CD4-positive, alpha-beta T cell (primary cell): ENCODE results near the gene ELAVL1. TPM values are rescaled to one million over a fixed set of nuclear protein-coding genes. Genes with fewer than 3 reads are reported as not detected.

Experiments
- ATAC-seq: fragments of 200-7000 bp; cut with Tn5 transposase; one replicate; pipeline ENCODE4 v1.10.0; 2022; ENCODE audit warnings: mild to moderate bottlenecking; ENCODE audit not compliant: poor library complexity
- CTCF ChIA-PET: fragments of 350-600 bp; sonication (Branson Sonifier 250); formaldehyde crosslinking; loops from one replicate; lab custom pipeline; 2021; ENCODE audit warnings: antibody characterized with exemption, inconsistent platforms; lab: Charles Lee
- POLR2A ChIA-PET: fragments of 350-600 bp; sonication (Branson Sonifier 250); formaldehyde crosslinking; loops from one replicate; lab custom pipeline; 2021; ENCODE audit warnings: antibody characterized with exemption, inconsistent platforms; lab: Charles Lee
- DNase-seq, 14 experiments: peaks; one replicate each; pipeline ENCODE4 v3.0.0-alpha.2; 2013 to 2020; ENCODE audit warnings: mixed read lengths in 2 of 14
- H3K27ac ChIP-seq, 2 donors: one replicate each; pipeline versions ENCODE4 v1.5.1 to v1.7.0; 2013; ENCODE audit warnings: low read length in 2 of 2, low read depth in 1 of 2, mild to moderate bottlenecking in 1 of 2
- H3K27me3 ChIP-seq, 2 experiments: 1 replicate in 1 of 2; 2 replicates in 1 of 2; pipeline versions ENCODE4 v1.6.1 to v1.7.0; 2013; ENCODE audit warnings: low read length in 2 of 2, control low read depth in 1 of 2, mild to moderate bottlenecking in 1 of 2, moderate library complexity in 1 of 2; ENCODE audit not compliant: insufficient read depth in 2 of 2, control insufficient read depth in 1 of 2
- H3K36me3 ChIP-seq: one replicate; pipeline ENCODE4 v1.6.1; 2013; ENCODE audit warnings: low read length, control low read depth; ENCODE audit not compliant: insufficient read depth
- H3K4me1 ChIP-seq: one replicate; pipeline ENCODE4 v1.6.1; 2013; ENCODE audit warnings: low read length, control low read depth; ENCODE audit not compliant: insufficient read depth
- H3K4me3 ChIP-seq: one replicate; pipeline ENCODE4 v1.5.1; 2013; ENCODE audit warnings: mild to moderate bottlenecking, low read length, moderate library complexity
- H3K9me3 ChIP-seq, 2 experiments: 1 replicate in 1 of 2; 2 replicates in 1 of 2; pipeline versions ENCODE4 v1.6.1 to v1.7.0; 2013; ENCODE audit warnings: low read length in 2 of 2, mild to moderate bottlenecking in 2 of 2, control low read depth in 1 of 2, moderate library complexity in 1 of 2; ENCODE audit not compliant: control insufficient read depth in 1 of 2, insufficient read depth in 1 of 2
- H3K27ac Mint-ChIP-seq: one replicate; pipeline ENCODE4 v1.8.0; 2020; ENCODE audit warnings: mixed read lengths
- H3K27me3 Mint-ChIP-seq: one replicate; pipeline ENCODE4 v1.8.0; 2021; ENCODE audit warnings: mixed read lengths
- H3K36me3 Mint-ChIP-seq: one replicate; pipeline ENCODE4 v1.8.0; 2021; ENCODE audit warnings: low read depth, mixed read lengths
- H3K4me1 Mint-ChIP-seq: one replicate; pipeline ENCODE4 v1.8.0; 2021; ENCODE audit warnings: low read depth, mixed read lengths
- H3K4me3 Mint-ChIP-seq: one replicate; pipeline ENCODE4 v1.8.0; 2020; ENCODE audit warnings: mild to moderate bottlenecking, mixed read lengths
- H3K9me3 Mint-ChIP-seq: one replicate; pipeline ENCODE4 v1.8.0; 2020; ENCODE audit warnings: mixed read lengths
- CTCF ChIP-seq: fragments of 200-600 bp; IDR thresholded peaks from one replicate; pipeline ENCODE4 v1.8.0; 2022; ENCODE audit warnings: antibody characterized with exemption, mild to moderate bottlenecking
- intact Hi-C, 2 experiments: fragments of 100-400 bp; cut with DNase I in 1 of 2; cut with micrococcal nuclease in 1 of 2; formaldehyde crosslinking; loops; one replicate each; pipeline versions ENCODE4 v1.15.1 to v1.9.0; 2023 to 2025; cut with DNase I, micrococcal nuclease
- total RNA-seq, 174 experiments: library from RNA in 2 of 174; stranded (reverse) in 2 of 174; gene quantifications; one replicate each; pipeline ENCODE4 v1.2.3 and lab custom pipeline; 2021 to 2026

Gene ELAVL1
- total RNA-seq, 2 experiments from 2014 or later = 17.1 to 20.8 TPM

- H3K4me3 ChIP-seq = no peak overlapping the region
- no peak for DNase-seq
- Mint-ChIP-seq H3K36me3 (peaks cover 51% of the 10 kb centered on the region), H3K27ac (peak overlapping the region; percentile 70), H3K4me3 (peak overlapping the region; percentile 73), H3K27me3 (no peaks in the 10 kb centered on the region), H3K4me1 (peaks cover 36% of the 10 kb centered on the region), H3K9me3 (no peaks in the 10 kb centered on the region)
- ChIA-PET CTCF (no interaction called here), POLR2A (no interaction called here)
- ATAC-seq = no peak
- no peaks in the 10 kb centered on the region for H3K27me3 ChIP-seq
- H3K36me3 ChIP-seq = peaks cover 40% of the 10 kb centered on the region
- H3K4me1 ChIP-seq = peaks cover 30% of the 10 kb centered on the region
- no peak overlapping the region for H3K27ac ChIP-seq
- intact Hi-C loops = loop anchor here (5.0 to 10.0 kb wide), 7 partner anchors 39 to 891 kb away; partner anchors contain the start of genes ELAVL1 (in 1 of the 2), MAP2K7 (in 1 of the 2), MBD3L1 (in 1 of the 2) and RAB11B (in 1 of the 2)
- TF ChIP-seq CTCF = no peak
- no peaks in the 10 kb centered on the region for H3K9me3 ChIP-seq
These were observed 64.6 kb downstream of the ELAVL1 start for GRCh38 chr19:7940841-7941240.

- no peak overlapping the region for H3K27ac Mint-ChIP-seq
- CTCF ChIA-PET = interaction anchor here (1.8 kb wide), 1 partner anchor 386 kb away, joined by 3 read pairs; the partner anchor contains the start of genes NDUFA7 and RPS28
- TF ChIP-seq CTCF = no peak
- no peak for DNase-seq
- no peaks in the 10 kb centered on the region for H3K9me3 ChIP-seq
- H3K27me3 Mint-ChIP-seq = no peaks in the 10 kb centered on the region
- no peak overlapping the region for H3K4me3 ChIP-seq
- POLR2A ChIA-PET = interaction anchor here (0.6 kb wide), 1 partner anchor 123 kb away, joined by 3 read pairs; no protein-coding TSS in a partner anchor
- no peaks in the 10 kb centered on the region for H3K4me1 ChIP-seq
- H3K36me3 Mint-ChIP-seq = peaks cover 58% of the 10 kb centered on the region
- H3K27me3 ChIP-seq = no peaks in the 10 kb centered on the region
- H3K9me3 Mint-ChIP-seq = no peaks in the 10 kb centered on the region
- no peak overlapping the region for H3K4me3 Mint-ChIP-seq
- H3K36me3 ChIP-seq = peaks cover 81% of the 10 kb centered on the region
- ATAC-seq = no peak
- no peak overlapping the region for H3K27ac ChIP-seq
- intact Hi-C loops = no loop called here
- peaks cover 4% of the 10 kb centered on the region for H3K4me1 Mint-ChIP-seq
These were observed 70.7 kb downstream of the ELAVL1 start for GRCh38 chr19:7934766-7935165.

- H3K27me3 Mint-ChIP-seq = no peaks in the 10 kb centered on the region
- ATAC-seq (no peak), DNase-seq (no peak)
- intact Hi-C loops = no loop called here
- Histone ChIP-seq H3K9me3 (no peaks in the 10 kb centered on the region), H3K4me1 (peaks cover 5% of the 10 kb centered on the region), H3K36me3 (peaks cover 78% of the 10 kb centered on the region), H3K27ac (no peak overlapping the region), H3K27me3 (no peaks in the 10 kb centered on the region), H3K4me3 (no peak overlapping the region)
- no peak overlapping the region for H3K27ac Mint-ChIP-seq
- no peak overlapping the region for H3K4me3 Mint-ChIP-seq
- ChIA-PET CTCF (interaction anchor here (1.8 kb wide), 1 partner anchor 387 kb away, joined by 3 read pairs; the partner anchor contains the start of genes NDUFA7 and RPS28), POLR2A (interaction anchor here (0.6 kb wide), 1 partner anchor 123 kb away, joined by 3 read pairs; no protein-coding TSS in a partner anchor)
- TF ChIP-seq CTCF = no peak
- peaks cover 8% of the 10 kb centered on the region for H3K4me1 Mint-ChIP-seq
- H3K9me3 Mint-ChIP-seq = no peaks in the 10 kb centered on the region
- peaks cover 62% of the 10 kb centered on the region for H3K36me3 Mint-ChIP-seq
These were observed 71.4 kb downstream of the ELAVL1 start for GRCh38 chr19:7933828-7934725.
